Sigmoid colon (tissue), 7 donors: ENCODE results near the gene GOLGA2. TPM values are rescaled to one million over a fixed set of nuclear protein-coding genes. Genes with fewer than 3 reads are reported as not detected.
A peak's percentile ranks its signal among the peaks of the same experiment; 100 is the strongest.

Experiments used
- DNase-seq: peaks from one replicate; pipeline ENCODE4 v3.0.0-alpha.2; 2019
- H3K27ac ChIP-seq, 4 donors: fragments of 200-600 bp; sonication (generic); one replicate each; pipeline ENCODE4 v1.5.1; 2016 to 2019; ENCODE audit warnings: mild to moderate bottlenecking in 1 of 4
- H3K27me3 ChIP-seq, 3 donors: fragments of 200-600 bp; sonication (generic); one replicate each; pipeline ENCODE4 v1.5.1; 2019; ENCODE audit warnings: mild to moderate bottlenecking in 1 of 3
- H3K36me3 ChIP-seq, 4 donors: fragments of 200-600 bp; sonication (generic); one replicate each; pipeline ENCODE4 v1.5.1; 2016 to 2019
- H3K4me1 ChIP-seq, 4 donors: fragments of 200-600 bp; sonication (generic); one replicate each; pipeline ENCODE4 v1.5.1; 2017 to 2019
- H3K4me3 ChIP-seq, 4 donors: fragments of 200-600 bp; sonication (generic); one replicate each; pipeline ENCODE4 v1.5.1; 2017 to 2019; ENCODE audit warnings: mild to moderate bottlenecking in 2 of 4, moderate library complexity in 1 of 4
- H3K9me3 ChIP-seq, 4 donors: fragments of 200-600 bp in 3 of 4; sonication (generic) in 3 of 4; one replicate each; pipeline versions ENCODE4 v1.5.1 to v1.6.1; 2013 to 2019
- EP300 ChIP-seq, 4 donors: sonication (generic); formaldehyde crosslinking; IDR thresholded peaks; one replicate each; pipeline ENCODE4 v1.6.1; 2017; ENCODE audit warnings: antibody characterized with exemption in 4 of 4
- POLR2A ChIP-seq, 2 donors: fragments of 450-650 bp; IDR thresholded peaks; one replicate each; pipeline ENCODE4 v1.6.1; 2016; ENCODE audit warnings: antibody characterized with exemption in 2 of 2, mild to moderate bottlenecking in 2 of 2, moderate library complexity in 2 of 2
- POLR2AphosphoS5 ChIP-seq, 4 donors: sonication (generic); formaldehyde crosslinking; IDR thresholded peaks; one replicate each; pipeline ENCODE4 v1.6.1; 2017; ENCODE audit warnings: antibody characterized with exemption in 4 of 4
- WGBS, 2 donors: extraction: QIAGEN DNeasy Blood & Tissue Kit; methylation state at CpG; one replicate each; pipeline ENCODE4 v1.1.7; 2013; 5-methylcytosine and 5-hydroxymethylcytosine counted together
- intact Hi-C: fragments of 100-400 bp; cut with DNase I; formaldehyde crosslinking; loops from one replicate; pipeline ENCODE4 v1.15.1; 2023
- polyA plus RNA-seq, 3 donors: library from polyadenylated mRNA; stranded (reverse); fragments of 200-250 nt; gene quantifications; one replicate each; pipeline ENCODE4 v1.2.3, GENCODE V29; 2013
- total RNA-seq, 4 donors: library from RNA; depleted of rRNA; stranded (reverse); fragments of >200 nt; gene quantifications; one replicate each; pipeline ENCODE4 v1.1.0, GENCODE V29; 2016
- TF ChIP-seq, protein P1 (sequence below), 4 experiments: fragments of 450-650 bp in 3 of 4; fragments of 200-600 bp in 1 of 4; IDR thresholded peaks; one replicate each; pipeline ENCODE4 v1.5.1; 2016 to 2019; ENCODE audit warnings: antibody characterized with exemption in 4 of 4, mild to moderate bottlenecking in 3 of 4, moderate library complexity in 2 of 4
- donor health status: healthy with polysubstance abuse.
- donor health status: Bipolar disorder and iron deficiency.
- donor health status: healthy.

Gene GOLGA2
- total and polyA plus RNA-seq, 7 donors: 48.1 to 104 (median 82.7) TPM

GRCh38 chr9:128250839-128251731 lies 24.7 kb downstream of the GOLGA2 start:
- WGBS, 2 donors: 15 to 43% methylated on average over 43 of the region's 43 CpGs
- DNase-seq: no peak
- no peak overlapping the region for H3K27ac ChIP-seq
- peak overlapping the region in 3 of 4 donors; percentile 9 to 26 (median 22) for H3K4me3 ChIP-seq
- no peaks in the 10 kb centered on the region for H3K36me3 ChIP-seq
- TF ChIP-seq POLR2AphosphoS5 (IDR thresholded peaks at IDR 0.05) (no peak), EP300 (IDR thresholded peaks at IDR 0.05) (no peak), POLR2A (IDR thresholded peaks at IDR 0.05) (no peak)
- TF ChIP-seq, protein P1, sequence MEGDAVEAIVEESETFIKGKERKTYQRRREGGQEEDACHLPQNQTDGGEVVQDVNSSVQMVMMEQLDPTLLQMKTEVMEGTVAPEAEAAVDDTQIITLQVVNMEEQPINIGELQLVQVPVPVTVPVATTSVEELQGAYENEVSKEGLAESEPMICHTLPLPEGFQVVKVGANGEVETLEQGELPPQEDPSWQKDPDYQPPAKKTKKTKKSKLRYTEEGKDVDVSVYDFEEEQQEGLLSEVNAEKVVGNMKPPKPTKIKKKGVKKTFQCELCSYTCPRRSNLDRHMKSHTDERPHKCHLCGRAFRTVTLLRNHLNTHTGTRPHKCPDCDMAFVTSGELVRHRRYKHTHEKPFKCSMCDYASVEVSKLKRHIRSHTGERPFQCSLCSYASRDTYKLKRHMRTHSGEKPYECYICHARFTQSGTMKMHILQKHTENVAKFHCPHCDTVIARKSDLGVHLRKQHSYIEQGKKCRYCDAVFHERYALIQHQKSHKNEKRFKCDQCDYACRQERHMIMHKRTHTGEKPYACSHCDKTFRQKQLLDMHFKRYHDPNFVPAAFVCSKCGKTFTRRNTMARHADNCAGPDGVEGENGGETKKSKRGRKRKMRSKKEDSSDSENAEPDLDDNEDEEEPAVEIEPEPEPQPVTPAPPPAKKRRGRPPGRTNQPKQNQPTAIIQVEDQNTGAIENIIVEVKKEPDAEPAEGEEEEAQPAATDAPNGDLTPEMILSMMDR (IDR thresholded peaks at IDR 0.05): no peak
- H3K27me3 ChIP-seq: peaks cover 0 to 27% (median 20%) of the 10 kb centered on the region in 3 donors
- peaks cover 0 to 23% (median 13%) of the 10 kb centered on the region in 4 donors for H3K4me1 ChIP-seq
- intact Hi-C loops: no loop called here
- no peaks in the 10 kb centered on the region for H3K9me3 ChIP-seq

- WGBS, 2 donors: 7 to 20% methylated on average over 81 of the region's 81 CpGs
- DNase-seq: peak; percentile 81
- TF ChIP-seq, protein P1 (IDR thresholded peaks at IDR 0.05): no peak
- TF ChIP-seq POLR2A (IDR thresholded peaks at IDR 0.05) (no peak), EP300 (IDR thresholded peaks at IDR 0.05) (no peak), POLR2AphosphoS5 (IDR thresholded peaks at IDR 0.05) (no peak)
- no peaks in the 10 kb centered on the region for H3K36me3 ChIP-seq
- H3K4me3 ChIP-seq: peak overlapping the region in 3 of 4 donors; percentile 9 to 26 (median 22)
- intact Hi-C loops: no loop called here
- H3K27me3 ChIP-seq: peaks cover 0 to 27% (median 20%) of the 10 kb centered on the region in 3 donors
- H3K9me3 ChIP-seq: no peaks in the 10 kb centered on the region
- H3K27ac ChIP-seq: no peak overlapping the region
- peaks cover 0 to 27% (median 22%) of the 10 kb centered on the region in 4 donors for H3K4me1 ChIP-seq
These were observed 25.6 kb downstream of the GOLGA2 start for GRCh38 chr9:128249908-128250838.

GRCh38 chr9:128249558-128249907 lies 26.3 kb downstream of the GOLGA2 start:
- H3K27ac ChIP-seq: no peak overlapping the region
- WGBS, 2 donors: 61 to 87% methylated on average over 8 of the region's 8 CpGs
- peaks cover 0 to 28% (median 20%) of the 10 kb centered on the region in 3 donors for H3K27me3 ChIP-seq
- no peaks in the 10 kb centered on the region for H3K36me3 ChIP-seq
- intact Hi-C loops: no loop called here
- no peak overlapping the region for H3K4me3 ChIP-seq
- TF ChIP-seq POLR2AphosphoS5 (IDR thresholded peaks at IDR 0.05) (no peak), EP300 (IDR thresholded peaks at IDR 0.05) (no peak), POLR2A (IDR thresholded peaks at IDR 0.05) (no peak)
- TF ChIP-seq, protein P1 (IDR thresholded peaks at IDR 0.05): no peak
- no peaks in the 10 kb centered on the region for H3K9me3 ChIP-seq
- DNase-seq: no peak
- H3K4me1 ChIP-seq: peaks cover 0 to 30% (median 23%) of the 10 kb centered on the region in 4 donors

DNA sequence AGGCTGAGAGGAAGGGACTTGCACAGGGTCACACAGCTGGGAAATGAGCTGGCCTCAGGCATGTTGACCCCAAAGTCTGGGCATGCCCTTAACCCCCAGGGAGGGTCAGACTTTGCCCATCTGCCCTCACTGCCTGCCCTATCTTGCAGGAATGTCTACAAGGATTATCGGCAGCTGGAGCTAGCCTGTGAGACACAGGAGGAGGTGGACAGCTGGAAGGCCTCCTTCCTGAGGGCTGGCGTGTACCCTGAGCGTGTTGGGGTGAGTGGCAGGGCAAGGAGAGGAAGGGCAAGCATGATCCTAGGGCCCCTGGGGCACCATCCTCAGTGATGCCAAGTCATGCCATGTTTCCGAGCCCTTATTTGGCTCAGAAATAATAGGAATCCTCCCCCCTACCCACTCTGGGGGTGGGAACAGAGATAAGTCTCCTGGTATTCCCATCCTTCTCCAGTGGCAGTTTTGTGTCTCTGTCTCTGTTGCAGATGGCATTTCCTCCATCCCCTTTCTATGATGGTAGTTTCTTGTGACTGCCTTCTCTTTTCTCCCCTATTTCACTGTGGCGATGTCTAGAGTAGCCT lies 28.5 kb downstream of the GOLGA2 start:
- H3K36me3 ChIP-seq: no peaks in the 10 kb centered on the region
- peaks cover 0 to 40% (median 26%) of the 10 kb centered on the region in 3 donors for H3K27me3 ChIP-seq
- H3K4me1 ChIP-seq: peaks cover 0 to 30% (median 23%) of the 10 kb centered on the region in 4 donors
- H3K9me3 ChIP-seq: no peaks in the 10 kb centered on the region
- no peak overlapping the region for H3K4me3 ChIP-seq
- H3K27ac ChIP-seq: no peak overlapping the region
- WGBS, 2 donors: 87 to 94% methylated on average over 5 of the region's 5 CpGs
- no peak for DNase-seq
- no peak for TF ChIP-seq POLR2AphosphoS5 (IDR thresholded peaks at IDR 0.05)
- TF ChIP-seq, protein P1 (IDR thresholded peaks at IDR 0.05): no peak
- TF ChIP-seq EP300 (IDR thresholded peaks at IDR 0.05): no peak
- TF ChIP-seq POLR2A (IDR thresholded peaks at IDR 0.05): no peak
- intact Hi-C loops: no loop called here
